ENCODE measurements around the gene PCLO.
"Not testable (repeated sequence)": the region's sequence is repeated elsewhere in the genome, so short reads cannot be mapped to it uniquely, and the experiment has no call there.

PCLO gene

GRCh38 chr7:83111391-83111790, 51.3 kb downstream of the PCLO start:
- TF ChIP-seq ZFX (IDR thresholded peaks at IDR 0.05; ENCODE audit: borderline replicate concordance), result no peak
- no peak for TF ChIP-seq CTCF (IDR thresholded peaks at IDR 0.05)
- no peak overlapping the region for H3K27ac ChIP-seq

GRCh38 chr7:83109352-83109751, 53.3 kb downstream of the PCLO start:
- TF ChIP-seq ZFX (IDR thresholded peaks at IDR 0.05; ENCODE audit: borderline replicate concordance), result no peak
- TF ChIP-seq CTCF (IDR thresholded peaks at IDR 0.05), result no peak
- no peak overlapping the region for H3K27ac ChIP-seq

GRCh38 chr7:83105948-83106347, 56.7 kb downstream of the PCLO start:
- H3K27ac ChIP-seq, result no peak overlapping the region
- TF ChIP-seq ZFX (IDR thresholded peaks at IDR 0.05; ENCODE audit: borderline replicate concordance) (no peak), CTCF (IDR thresholded peaks at IDR 0.05) (no peak)

- no peak overlapping the region for H3K27ac ChIP-seq
- TF ChIP-seq ZFX (IDR thresholded peaks at IDR 0.05; ENCODE audit: borderline replicate concordance) (no peak), CTCF (IDR thresholded peaks at IDR 0.05) (no peak)
Observed at GRCh38 chr7:83105063-83105462, 57.6 kb downstream of the PCLO start.

GRCh38 chr7:83101530-83101929, 61.2 kb downstream of the PCLO start:
- no peak overlapping the region for H3K27ac ChIP-seq
- TF ChIP-seq ZFX (IDR thresholded peaks at IDR 0.05; ENCODE audit: borderline replicate concordance) (no peak), CTCF (IDR thresholded peaks at IDR 0.05) (no peak)

- H3K27ac ChIP-seq, result no peak overlapping the region
- TF ChIP-seq CTCF (IDR thresholded peaks at IDR 0.05) (no peak), ZFX (IDR thresholded peaks at IDR 0.05; ENCODE audit: borderline replicate concordance) (no peak)
Observed at GRCh38 chr7:83096065-83096580, 66.6 kb downstream of the PCLO start.

- no peak overlapping the region for H3K27ac ChIP-seq
- TF ChIP-seq CTCF (IDR thresholded peaks at IDR 0.05), result no peak
- TF ChIP-seq ZFX (IDR thresholded peaks at IDR 0.05; ENCODE audit: borderline replicate concordance), result no peak
Observed at GRCh38 chr7:83085299-83085698, 77.4 kb downstream of the PCLO start.

GRCh38 chr7:83079879-83080278, 82.8 kb downstream of the PCLO start:
- H3K27ac ChIP-seq, result not testable (repeated sequence)
